Breast epithelium (tissue), 3 donors: Measurements from ENCODE around the gene AJUBA.

Source experiments
- POLR2A ChIP-seq: fragments of 450-650 bp; IDR thresholded peaks from one replicate; pipeline ENCODE4 v1.6.1; 2016; ENCODE audit warnings: antibody characterized with exemption, mild to moderate bottlenecking, moderate library complexity
- TF ChIP-seq, protein P1 (sequence below), 3 donors: fragments of 450-650 bp; IDR thresholded peaks; one replicate each; pipeline ENCODE4 v1.5.1; 2016 to 2017; ENCODE audit warnings: antibody characterized with exemption in 3 of 3, mild to moderate bottlenecking in 3 of 3, moderate library complexity in 3 of 3

DNA sequence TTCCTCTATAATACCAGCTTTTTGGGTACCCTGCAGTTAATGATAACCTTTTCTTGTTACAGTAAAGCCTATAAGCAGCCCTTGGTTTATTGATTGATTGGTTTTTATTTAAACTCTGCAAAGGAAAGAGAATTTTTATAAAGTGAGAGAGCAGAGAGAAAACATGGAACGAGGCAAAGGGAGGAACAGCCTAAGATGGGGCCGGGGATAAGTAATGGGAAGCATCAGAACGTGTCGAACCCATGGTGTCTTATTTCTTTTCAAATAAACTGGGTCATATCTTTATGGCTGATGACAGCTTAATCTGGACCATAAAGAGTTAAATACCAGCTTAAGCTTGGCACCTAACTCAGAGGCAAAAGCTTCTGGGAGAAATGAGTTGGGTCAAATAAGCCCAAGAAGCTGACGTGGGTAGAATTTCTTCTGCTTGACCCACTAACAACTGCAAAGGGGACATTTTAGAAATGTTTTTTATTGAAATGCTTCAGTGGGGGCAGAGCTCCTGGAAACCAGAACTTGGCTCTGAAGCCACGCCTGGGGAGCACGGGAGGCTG lies 39.6 kb upstream of the AJUBA start:
- TF ChIP-seq, protein P1, sequence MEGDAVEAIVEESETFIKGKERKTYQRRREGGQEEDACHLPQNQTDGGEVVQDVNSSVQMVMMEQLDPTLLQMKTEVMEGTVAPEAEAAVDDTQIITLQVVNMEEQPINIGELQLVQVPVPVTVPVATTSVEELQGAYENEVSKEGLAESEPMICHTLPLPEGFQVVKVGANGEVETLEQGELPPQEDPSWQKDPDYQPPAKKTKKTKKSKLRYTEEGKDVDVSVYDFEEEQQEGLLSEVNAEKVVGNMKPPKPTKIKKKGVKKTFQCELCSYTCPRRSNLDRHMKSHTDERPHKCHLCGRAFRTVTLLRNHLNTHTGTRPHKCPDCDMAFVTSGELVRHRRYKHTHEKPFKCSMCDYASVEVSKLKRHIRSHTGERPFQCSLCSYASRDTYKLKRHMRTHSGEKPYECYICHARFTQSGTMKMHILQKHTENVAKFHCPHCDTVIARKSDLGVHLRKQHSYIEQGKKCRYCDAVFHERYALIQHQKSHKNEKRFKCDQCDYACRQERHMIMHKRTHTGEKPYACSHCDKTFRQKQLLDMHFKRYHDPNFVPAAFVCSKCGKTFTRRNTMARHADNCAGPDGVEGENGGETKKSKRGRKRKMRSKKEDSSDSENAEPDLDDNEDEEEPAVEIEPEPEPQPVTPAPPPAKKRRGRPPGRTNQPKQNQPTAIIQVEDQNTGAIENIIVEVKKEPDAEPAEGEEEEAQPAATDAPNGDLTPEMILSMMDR (IDR thresholded peaks at IDR 0.05): no peak
- no peak for TF ChIP-seq POLR2A
